Thyroid gland (tissue), 4 donors: ENCODE data around the gene RFC5. TPM values are rescaled to one million over a fixed set of nuclear protein-coding genes. Genes with fewer than 3 reads are reported as not detected.

Experiments used
- DNase-seq, 2 donors: peaks; one replicate each; pipeline ENCODE4 v3.0.0-alpha.2; 2019
- H3K27ac ChIP-seq, 3 donors: fragments of 200-600 bp; sonication (generic); 1 replicate in 2 of 3; 2 replicates in 1 of 3; pipeline ENCODE4 v1.5.1; 2016 to 2019; ENCODE audit warnings: mild to moderate bottlenecking in 1 of 3, moderate library complexity in 1 of 3
- H3K27me3 ChIP-seq: fragments of 200-600 bp; sonication (generic); one replicate; pipeline ENCODE4 v1.5.1; 2019
- H3K36me3 ChIP-seq, 2 donors: fragments of 200-600 bp; sonication (generic); one replicate each; pipeline ENCODE4 v1.5.1; 2016 to 2019
- H3K4me1 ChIP-seq, 2 donors: fragments of 200-600 bp; sonication (generic); one replicate each; pipeline ENCODE4 v1.5.1; 2017 to 2019
- H3K4me3 ChIP-seq, 3 donors: fragments of 200-600 bp; sonication (generic); replicated peaks in 1 of 3; 1 replicate in 2 of 3; 2 replicates in 1 of 3; pipeline ENCODE4 v1.5.1; 2016; ENCODE audit warnings: mild to moderate bottlenecking in 1 of 3
- H3K9me3 ChIP-seq: fragments of 200-600 bp; sonication (generic); one replicate; pipeline ENCODE4 v1.5.1; 2017
- POLR2A ChIP-seq, 2 donors: fragments of 450-650 bp; IDR thresholded peaks; one replicate each; pipeline ENCODE4 v1.6.1; 2017; ENCODE audit warnings: antibody characterized with exemption in 2 of 2, mild to moderate bottlenecking in 2 of 2, moderate library complexity in 1 of 2
- WGBS, 2 donors: methylation state at CpG; one replicate each; pipeline ENCODE4 v1.1.5; 2017; 5-methylcytosine and 5-hydroxymethylcytosine counted together
- intact Hi-C: fragments of 100-400 bp; cut with DNase I; formaldehyde crosslinking; loops from one replicate; pipeline ENCODE4 v1.15.1; 2023
- total RNA-seq, 4 donors: library from RNA; depleted of rRNA; stranded (reverse); fragments of >200 nt; gene quantifications; one replicate each; pipeline ENCODE4 v1.2.3, GENCODE V29; 2016
- TF ChIP-seq, protein P1 (sequence below), 6 experiments: fragments of 200-600 bp in 3 of 6; fragments of 450-650 bp in 3 of 6; sonication (generic) in 3 of 6; IDR thresholded peaks; one replicate each; pipeline ENCODE4 v1.5.1; 2016 to 2019; ENCODE audit warnings: antibody characterized with exemption in 6 of 6, mild to moderate bottlenecking in 2 of 6, inconsistent platforms in 1 of 6, moderate library complexity in 1 of 6

RFC5 gene
- total RNA-seq, 4 donors from 2014 or later: 15.4 to 18.8 (median 17.2) TPM

- Histone ChIP-seq H3K27me3 (no peaks in the 10 kb centered on the region), H3K27ac (no peak overlapping the region), H3K36me3 (no peaks in the 10 kb centered on the region), H3K4me3 (no peak overlapping the region), H3K4me1 (no peaks in the 10 kb centered on the region), H3K9me3 (no peaks in the 10 kb centered on the region)
- DNase-seq: no peak
- intact Hi-C loops: no loop called here
- 85 to 92% methylated on average over 4 of the region's 4 CpGs for WGBS, 2 donors
- TF ChIP-seq, protein P1, sequence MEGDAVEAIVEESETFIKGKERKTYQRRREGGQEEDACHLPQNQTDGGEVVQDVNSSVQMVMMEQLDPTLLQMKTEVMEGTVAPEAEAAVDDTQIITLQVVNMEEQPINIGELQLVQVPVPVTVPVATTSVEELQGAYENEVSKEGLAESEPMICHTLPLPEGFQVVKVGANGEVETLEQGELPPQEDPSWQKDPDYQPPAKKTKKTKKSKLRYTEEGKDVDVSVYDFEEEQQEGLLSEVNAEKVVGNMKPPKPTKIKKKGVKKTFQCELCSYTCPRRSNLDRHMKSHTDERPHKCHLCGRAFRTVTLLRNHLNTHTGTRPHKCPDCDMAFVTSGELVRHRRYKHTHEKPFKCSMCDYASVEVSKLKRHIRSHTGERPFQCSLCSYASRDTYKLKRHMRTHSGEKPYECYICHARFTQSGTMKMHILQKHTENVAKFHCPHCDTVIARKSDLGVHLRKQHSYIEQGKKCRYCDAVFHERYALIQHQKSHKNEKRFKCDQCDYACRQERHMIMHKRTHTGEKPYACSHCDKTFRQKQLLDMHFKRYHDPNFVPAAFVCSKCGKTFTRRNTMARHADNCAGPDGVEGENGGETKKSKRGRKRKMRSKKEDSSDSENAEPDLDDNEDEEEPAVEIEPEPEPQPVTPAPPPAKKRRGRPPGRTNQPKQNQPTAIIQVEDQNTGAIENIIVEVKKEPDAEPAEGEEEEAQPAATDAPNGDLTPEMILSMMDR (IDR thresholded peaks at IDR 0.05): no peak
Observed at GRCh38 chr12:117980616-117981015, 35.9 kb upstream of the RFC5 start.

- Histone ChIP-seq H3K36me3 (no peaks in the 10 kb centered on the region), H3K4me1 (no peaks in the 10 kb centered on the region), H3K27me3 (no peaks in the 10 kb centered on the region), H3K27ac (no peak overlapping the region), H3K4me3 (no peak overlapping the region), H3K9me3 (no peaks in the 10 kb centered on the region)
- DNase-seq: no peak
- no peak for TF ChIP-seq POLR2A (IDR thresholded peaks at IDR 0.05)
- TF ChIP-seq, protein P1 (IDR thresholded peaks at IDR 0.05): no peak
- 75% methylated on average over 5 of the region's 5 CpGs for WGBS, 2 donors
- intact Hi-C loops: no loop called here
Observed at GRCh38 chr12:117981267-117981666, 35.2 kb upstream of the RFC5 start.

DNA sequence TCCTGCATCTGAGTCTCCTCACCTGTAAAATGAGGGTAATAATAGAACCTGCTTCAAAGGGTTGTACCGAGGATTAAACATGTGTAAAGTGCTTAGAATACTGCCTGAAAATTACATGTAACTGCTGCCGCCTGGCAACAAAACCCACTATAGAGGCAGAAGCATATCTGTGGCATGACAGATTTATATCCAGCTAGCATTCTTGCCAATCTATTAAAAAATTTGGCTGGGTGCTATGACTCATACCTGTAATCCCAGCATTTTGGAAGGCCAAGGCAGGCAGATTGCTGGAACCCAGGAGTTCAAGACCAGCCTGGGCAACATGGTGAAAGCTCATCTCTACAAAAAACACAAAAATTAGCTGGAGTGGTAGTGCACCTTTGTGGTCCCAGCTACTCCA, 31.3 kb upstream of the RFC5 start:
- H3K27me3 ChIP-seq: no peaks in the 10 kb centered on the region
- 85 to 94% methylated on average over 2 of the region's 2 CpGs for WGBS, 2 donors
- no peak overlapping the region for H3K4me3 ChIP-seq
- H3K27ac ChIP-seq: no peak overlapping the region
- intact Hi-C loops: no loop called here
- TF ChIP-seq, protein P1 (IDR thresholded peaks at IDR 0.05): no peak
- no peak for TF ChIP-seq POLR2A (IDR thresholded peaks at IDR 0.05)
- H3K36me3 ChIP-seq: no peaks in the 10 kb centered on the region
- no peaks in the 10 kb centered on the region for H3K4me1 ChIP-seq
- no peak for DNase-seq
- H3K9me3 ChIP-seq: no peaks in the 10 kb centered on the region

DNA sequence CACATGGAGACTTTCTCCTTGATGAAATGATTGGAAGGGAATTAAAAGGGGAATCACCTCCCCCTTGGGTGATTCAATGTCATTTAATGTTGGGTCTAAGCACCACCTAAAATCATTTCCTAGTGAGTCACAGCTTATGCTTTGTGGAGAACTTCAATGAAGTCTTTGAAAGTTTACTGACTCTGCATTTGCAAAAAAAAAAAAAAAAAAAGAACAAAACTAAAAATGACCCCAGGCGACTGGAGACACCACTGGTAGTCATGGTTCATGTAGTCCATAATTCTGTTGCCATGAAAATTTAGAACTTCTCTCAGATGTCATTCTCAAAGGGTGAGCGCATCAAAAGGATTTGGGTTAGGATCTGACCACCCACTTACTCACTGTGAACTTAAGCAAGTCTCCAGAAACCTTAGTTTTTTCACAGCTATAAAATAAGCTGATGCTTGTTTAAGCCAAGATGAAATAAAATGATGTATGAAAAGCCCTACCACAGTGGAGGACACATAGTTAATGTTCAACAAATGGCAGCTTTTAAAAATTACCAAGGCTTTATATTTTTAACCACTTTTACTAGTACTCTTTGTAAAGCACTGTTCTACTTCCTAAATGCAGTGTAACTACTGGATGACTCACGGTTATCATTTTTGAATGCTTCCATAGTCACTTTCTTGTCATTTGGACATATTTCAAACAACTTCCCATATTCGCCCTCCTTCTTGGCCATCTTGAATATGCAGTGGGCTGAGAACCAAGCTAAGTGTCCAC, 29.6 kb upstream of the RFC5 start:
- Histone ChIP-seq H3K27me3 (no peaks in the 10 kb centered on the region), H3K9me3 (no peaks in the 10 kb centered on the region), H3K27ac (no peak overlapping the region), H3K4me1 (no peaks in the 10 kb centered on the region), H3K36me3 (no peaks in the 10 kb centered on the region), H3K4me3 (no peak overlapping the region)
- 68 to 82% methylated on average over 4 of the region's 4 CpGs for WGBS, 2 donors
- intact Hi-C loops: no loop called here
- DNase-seq: no peak
- TF ChIP-seq, protein P1 (IDR thresholded peaks at IDR 0.05): no peak
- TF ChIP-seq POLR2A (IDR thresholded peaks at IDR 0.05): no peak

DNA sequence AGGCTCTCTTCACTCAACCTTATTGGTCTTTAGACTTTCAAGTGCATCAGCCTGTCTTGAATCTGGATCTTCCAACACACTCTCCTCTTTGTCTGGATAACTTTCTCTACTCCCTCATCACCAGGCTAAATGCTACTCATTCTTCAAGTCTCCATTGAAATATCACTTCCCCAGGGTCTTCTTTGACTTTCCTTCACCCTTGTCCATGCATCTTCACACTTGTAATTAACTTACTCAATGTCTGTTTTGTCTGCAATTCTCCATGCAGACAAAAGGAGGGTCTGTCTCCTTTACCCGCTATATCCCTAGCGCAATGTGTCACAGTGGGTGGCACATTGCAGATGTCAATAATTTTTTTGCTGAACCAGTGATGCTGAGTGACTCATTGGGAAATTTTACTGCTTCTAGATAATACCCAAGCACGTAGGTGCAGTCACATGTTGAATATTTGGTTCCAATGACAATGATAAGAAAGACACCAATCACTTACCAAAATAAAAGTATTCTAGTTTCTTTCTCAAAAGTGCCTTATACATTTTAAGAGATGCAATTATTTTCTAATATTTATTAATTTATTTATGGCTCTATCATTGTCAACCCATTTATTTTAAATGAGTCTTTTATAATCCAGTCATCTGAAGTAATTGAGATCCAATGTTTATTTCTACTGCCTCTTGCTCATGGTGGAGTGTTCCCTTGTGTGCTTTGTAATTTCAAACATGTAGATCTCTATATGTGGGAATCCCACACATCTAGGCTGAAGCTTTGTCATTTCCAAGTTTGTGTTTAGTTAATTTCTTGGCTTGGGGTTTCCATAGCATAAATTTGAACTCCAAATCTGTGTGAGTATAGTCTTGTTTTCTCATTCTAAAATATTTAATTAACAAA, 21.7 kb upstream of the RFC5 start:
- DNase-seq: no peak
- no peaks in the 10 kb centered on the region for H3K36me3 ChIP-seq
- no peaks in the 10 kb centered on the region for H3K4me1 ChIP-seq
- intact Hi-C loops: no loop called here
- H3K27ac ChIP-seq: no peak overlapping the region
- 75 to 78% methylated on average over 3 of the region's 3 CpGs for WGBS, 2 donors
- TF ChIP-seq, protein P1 (IDR thresholded peaks at IDR 0.05): no peak
- TF ChIP-seq POLR2A (IDR thresholded peaks at IDR 0.05): no peak
- H3K4me3 ChIP-seq: no peak overlapping the region
- H3K9me3 ChIP-seq: no peaks in the 10 kb centered on the region
- no peaks in the 10 kb centered on the region for H3K27me3 ChIP-seq
